GM12878 (cell line): Measurements from ENCODE around the gene LCP1. TPM values are rescaled to one million over a fixed set of nuclear protein-coding genes. Genes with fewer than 3 reads are reported as not detected.

ENCODE experiments used
- ATAC-seq: fragments of 200-7000 bp; cut with Tn5 transposase; 3 replicates; pipeline ENCODE4 v1.9.1; 2020; ENCODE audit warnings: mild to moderate bottlenecking, moderate library complexity
- BruUV-seq: library from RNA; stranded (reverse); fragments of 400-500 nt; replicated peaks from 2 replicates; lab custom pipeline; 2021; lab: Mats Ljungman, UMichigan
- CTCF ChIA-PET: fragments of 300-600 bp; sonication (Branson Sonifier 250); formaldehyde crosslinking; extraction: SDS; loops from one replicate; lab custom pipeline; 2021; ENCODE audit warnings: inconsistent platforms; lab: Yijun Ruan, JAX
- POLR2A ChIA-PET: fragments of 350-600 bp; formaldehyde crosslinking; extraction: SDS; loops from one replicate; lab custom pipeline; 2021; ENCODE audit warnings: inconsistent platforms; lab: Charles Lee
- RAD21 ChIA-PET: fragments of 300-600 bp; sonication (Branson Sonifier 250); formaldehyde crosslinking; loops from one replicate; lab custom pipeline; 2023; ENCODE audit warnings: antibody characterized with exemption; ENCODE audit not compliant: unreplicated experiment; lab: Charles Lee
- SMC1A ChIA-PET: fragments of 300-600 bp; sonication (Branson Sonifier 250); formaldehyde crosslinking; loops from one replicate; lab custom pipeline; 2023; ENCODE audit not compliant: unreplicated experiment, uncharacterized antibody; lab: Charles Lee
- DNase-seq: peaks from one replicate; pipeline ENCODE4 v3.0.0-alpha.2; 2011; ENCODE audit warnings: low read depth, low spot score
- FAIRE-seq: peaks from 3 replicates; lab custom pipeline; 2011; peaks lifted over from hg19 to GRCh38; lab: Jason Lieb, UNC
- H2AFZ ChIP-seq: 2 replicates; pipeline ENCODE4 v1.6.0; 2011; ENCODE audit warnings: low read depth, low read length, control low read depth; ENCODE audit not compliant: control insufficient read depth
- H3K27ac ChIP-seq: 2 replicates; pipeline ENCODE4 v1.5.1; 2011; ENCODE audit warnings: control low read depth; ENCODE audit not compliant: control insufficient read depth, insufficient read depth
- H3K27me3 ChIP-seq, 2 experiments: replicated peaks in 1 of 2; 2 replicates each; pipeline versions ENCODE4 v1.6.0 to v1.6.1; 2011; ENCODE audit warnings: low read length in 1 of 2; ENCODE audit not compliant: control insufficient read depth in 2 of 2, insufficient read depth in 2 of 2
- H3K36me3 ChIP-seq, 2 experiments: 2 replicates each; pipeline ENCODE4 v1.5.1; 2011; ENCODE audit warnings: low read length in 1 of 2; ENCODE audit not compliant: control insufficient read depth in 2 of 2, insufficient read depth in 2 of 2
- H3K4me1 ChIP-seq: 2 replicates; pipeline ENCODE4 v1.6.1; 2011; ENCODE audit warnings: mild to moderate bottlenecking, low read length, moderate library complexity, mixed read lengths; ENCODE audit not compliant: control insufficient read depth, insufficient read depth
- H3K4me2 ChIP-seq: 2 replicates; pipeline ENCODE4 v1.6.0; 2011; ENCODE audit warnings: control low read depth; ENCODE audit not compliant: control insufficient read depth, insufficient read depth
- H3K4me3 ChIP-seq: fragments of 200-600 bp; sonication (generic); 2 replicates; pipeline ENCODE4 v1.5.1; 2016
- H3K79me2 ChIP-seq: 2 replicates; pipeline ENCODE4 v1.6.0; 2011; ENCODE audit warnings: low read length; ENCODE audit not compliant: control insufficient read depth, insufficient read depth
- H3K9ac ChIP-seq: 2 replicates; pipeline ENCODE4 v1.8.0; 2011; ENCODE audit warnings: low read length, control low read depth, mixed read lengths; ENCODE audit not compliant: control insufficient read depth, insufficient read depth
- H3K9me3 ChIP-seq: replicated peaks from 3 replicates; pipeline ENCODE4 v1.5.1; 2011; ENCODE audit warnings: mild to moderate bottlenecking, low read length; ENCODE audit not compliant: control insufficient read depth, insufficient read depth
- H4K20me1 ChIP-seq: 2 replicates; pipeline ENCODE4 v1.6.0; 2011; ENCODE audit not compliant: control insufficient read depth, insufficient read depth
- BCL11A ChIP-seq: IDR thresholded peaks from 2 replicates; pipeline ENCODE4 v1.6.1; 2011; ENCODE audit warnings: low read depth, low read length
- GATAD2B ChIP-seq: fragments of 450-650 bp; conservative IDR thresholded peaks from 2 replicates; pipeline ENCODE4 v1.6.1; 2017; ENCODE audit warnings: low read depth, mild to moderate bottlenecking, moderate library complexity
- JUND ChIP-seq: IDR thresholded peaks from 2 replicates; pipeline ENCODE4 v1.6.1; 2012; ENCODE audit warnings: low read depth, mild to moderate bottlenecking, low read length, improper control_type of control experiment, moderate library complexity
- MLLT1 ChIP-seq: fragments of 450-650 bp; IDR thresholded peaks from 2 replicates; pipeline ENCODE4 v1.6.1; 2016; ENCODE audit warnings: mild to moderate bottlenecking
- NBN ChIP-seq: fragments of 450-650 bp; IDR thresholded peaks from 2 replicates; pipeline ENCODE4 v1.6.1; 2016
- NFIC ChIP-seq: IDR thresholded peaks from 2 replicates; pipeline ENCODE4 v1.6.1; 2012; ENCODE audit warnings: low read depth, mild to moderate bottlenecking, inconsistent platforms, low read length, moderate library complexity
- PML ChIP-seq: IDR thresholded peaks from 2 replicates; pipeline ENCODE4 v1.6.1; 2012; ENCODE audit warnings: low read length, inconsistent platforms
- POLR2AphosphoS5 ChIP-seq: IDR thresholded peaks from 2 replicates; pipeline ENCODE4 v1.6.1; 2011; ENCODE audit warnings: mild to moderate bottlenecking, low read length, inconsistent platforms
- POU2F2 ChIP-seq: IDR thresholded peaks from 3 replicates; pipeline ENCODE4 v1.6.1; 2011; ENCODE audit warnings: low read depth, mild to moderate bottlenecking, low read length, borderline replicate concordance
- RB1 ChIP-seq: fragments of 450-650 bp; formaldehyde crosslinking; IDR thresholded peaks from 2 replicates; pipeline ENCODE4 v1.6.1; 2017; ENCODE audit warnings: mild to moderate bottlenecking, borderline replicate concordance
- STAT1 ChIP-seq: fragments of 450-650 bp; conservative IDR thresholded peaks from 2 replicates; pipeline ENCODE4 v1.6.1; 2014; ENCODE audit warnings: antibody characterized with exemption, mild to moderate bottlenecking
- WGBS: methylation state at CpG from one replicate; pipeline ENCODE4 v1.1.6; 2016; ENCODE audit warnings: low lambda C conversion rate; ENCODE audit not compliant: insufficient replicate concordance, insufficient coverage; ENCODE audit errors: missing lambda C conversion rate; 5-methylcytosine and 5-hydroxymethylcytosine counted together
- in situ Hi-C: fragments of 300-500 bp; cut with MboI; formaldehyde crosslinking; loops from 9 replicates; pipeline ENCODE4 v1.14.3; 2018; ENCODE audit warnings: mixed read lengths
- intact Hi-C: fragments of 100-400 bp; cut with micrococcal nuclease; formaldehyde crosslinking; loops from one replicate; pipeline ENCODE4 v1.14.2; 2022; ENCODE audit not compliant: unreplicated experiment
- polyA plus RNA-seq, 11 experiments: library from polyadenylated mRNA; depleted of rRNA in 4 of 11; unstranded in 6 of 11; stranded (reverse) in 5 of 11; fragments of >200 nt; fragmentation: Nextera tagmentation in 4 of 11; fragmentation: Illumina TruSeq in 1 of 11; extraction: Ambion mirVana in 4 of 11; extraction: Trizol in 1 of 11; gene quantifications; 1 replicate in 1 of 11; 2 replicates in 10 of 11; pipeline versions ENCODE4 v1.2.1 to v1.2.3, GENCODE V29; 2011 to 2016; ENCODE audit warnings: inconsistent platforms in 2 of 11, missing spikeins in 2 of 11, low read depth in 1 of 11
- total RNA-seq, 4 experiments: library from RNA; depleted of rRNA in 3 of 4; stranded (reverse); fragments of >200 nt in 3 of 4; fragmentation: Illumina TruSeq in 1 of 4; extraction: Trizol in 1 of 4; gene quantifications; 2 replicates each; pipeline versions ENCODE4 v1.2.1 to v1.2.3, GENCODE V29; 2013 to 2021
- TF ChIP-seq, protein P1 (sequence below): fragments of 450-650 bp; IDR thresholded peaks from 2 replicates; pipeline ENCODE4 v1.6.1; 2017; ENCODE audit warnings: low read depth, mild to moderate bottlenecking, moderate library complexity

LCP1 gene
- total and polyA plus RNA-seq, 10 of the 15 experiments (the other 5 are each of a cell fraction or from before 2014, with no cell fraction given), result 775 to 2,201 (median 1,556) TPM

DNA sequence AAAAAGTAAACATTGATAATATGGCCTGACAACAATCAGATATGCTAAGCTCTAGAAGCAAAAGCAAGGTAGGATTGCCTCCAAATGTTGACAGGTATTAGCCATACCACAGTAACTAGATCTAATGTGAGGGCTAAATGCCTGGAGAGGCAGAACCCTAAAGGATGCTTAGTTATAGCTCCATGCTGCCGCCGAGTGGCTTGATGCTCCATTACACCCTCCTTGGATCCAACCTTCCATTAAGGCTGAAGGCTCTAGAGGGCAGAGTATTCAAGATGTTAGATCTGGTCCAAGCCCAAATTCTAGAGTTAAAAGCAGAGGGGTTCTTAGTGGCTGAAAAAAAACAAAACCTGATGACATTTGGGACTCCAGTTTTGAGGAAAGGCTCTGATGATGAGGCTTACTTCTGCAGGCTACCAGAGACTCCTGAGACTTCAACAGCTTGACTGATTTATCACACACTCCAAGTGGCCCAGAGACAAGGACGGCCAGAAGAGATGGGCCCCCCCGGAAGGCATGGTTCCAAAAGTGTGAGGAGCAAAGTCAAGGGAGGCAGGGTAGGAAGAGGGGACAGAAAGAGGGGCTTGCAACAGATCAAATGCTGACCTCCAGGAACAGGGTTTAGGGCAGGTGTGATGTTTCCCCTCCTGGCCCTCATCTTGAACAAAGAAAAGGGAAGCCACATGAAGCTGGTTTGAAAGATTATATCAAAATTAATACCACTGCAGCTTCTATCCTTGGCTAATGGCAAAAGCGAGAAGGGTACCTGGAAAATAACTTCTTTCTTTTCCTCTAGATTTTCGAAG, 55.2 kb downstream of the LCP1 start (continued):
- TF ChIP-seq GATAD2B, result no peak
- no peak for TF ChIP-seq BCL11A
- TF ChIP-seq JUND, result no peak
- TF ChIP-seq NBN, result no peak
- TF ChIP-seq RB1, result 0 out of 2 replicates have a peak, but pooled peaks have one; percentile 22
- TF ChIP-seq, all 136 proteins: peak for 16

GRCh38 chr13:46126056-46126455, 55.9 kb downstream of the LCP1 start:
- Histone ChIP-seq H3K4me2 (no peak overlapping the region), H3K36me3 (peaks cover 27 to 29% of the 10 kb centered on the region in 2 experiments), H3K27me3 (no peaks in the 10 kb centered on the region), H4K20me1 (no peaks in the 10 kb centered on the region), H3K4me3 (no peak overlapping the region), H3K79me2 (no peaks in the 10 kb centered on the region), H3K4me1 (no peaks in the 10 kb centered on the region), H3K9me3 (no peaks in the 10 kb centered on the region), H3K27ac (no peak overlapping the region), H3K9ac (no peak overlapping the region), H2AFZ (no peak overlapping the region)
- ChIA-PET CTCF (interaction anchor here (0.6 to 4.9 kb wide), 29 partner anchors 8 to 503 kb away, joined by 3 to 25 read pairs (median 4); no protein-coding TSS in a partner anchor), POLR2A (interaction anchor here (0.5 to 0.9 kb wide), 4 partner anchors 34 to 709 kb away, joined by 3 to 5 read pairs (median 3); no protein-coding TSS in a partner anchor), RAD21 (interaction anchor here (0.9 to 3.2 kb wide), 8 partner anchors 10 to 319 kb away, joined by 3 to 15 read pairs (median 4); partner anchors contain the start of gene LCP1), SMC1A (interaction anchor here (0.5 to 1.9 kb wide), 21 partner anchors 9 to 318 kb away, joined by 3 to 9 read pairs (median 3); partner anchors contain the start of gene LCP1)
- 50% methylated on average over 2 of the region's 2 CpGs for WGBS
- TSS peak; percentile 80 for BruUV-seq
- FAIRE-seq, result no peak
- no peak for DNase-seq
- intact Hi-C loops (loop anchor here (5.0 kb wide), 2 partner anchors 74 to 499 kb away; partner anchors contain the start of gene ZC3H13), in situ Hi-C loops (no loop called here)
- TF ChIP-seq POLR2AphosphoS5, result peak; percentile 53
- TF ChIP-seq, protein P1, sequence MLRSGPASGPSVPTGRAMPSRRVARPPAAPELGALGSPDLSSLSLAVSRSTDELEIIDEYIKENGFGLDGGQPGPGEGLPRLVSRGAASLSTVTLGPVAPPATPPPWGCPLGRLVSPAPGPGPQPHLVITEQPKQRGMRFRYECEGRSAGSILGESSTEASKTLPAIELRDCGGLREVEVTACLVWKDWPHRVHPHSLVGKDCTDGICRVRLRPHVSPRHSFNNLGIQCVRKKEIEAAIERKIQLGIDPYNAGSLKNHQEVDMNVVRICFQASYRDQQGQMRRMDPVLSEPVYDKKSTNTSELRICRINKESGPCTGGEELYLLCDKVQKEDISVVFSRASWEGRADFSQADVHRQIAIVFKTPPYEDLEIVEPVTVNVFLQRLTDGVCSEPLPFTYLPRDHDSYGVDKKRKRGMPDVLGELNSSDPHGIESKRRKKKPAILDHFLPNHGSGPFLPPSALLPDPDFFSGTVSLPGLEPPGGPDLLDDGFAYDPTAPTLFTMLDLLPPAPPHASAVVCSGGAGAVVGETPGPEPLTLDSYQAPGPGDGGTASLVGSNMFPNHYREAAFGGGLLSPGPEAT, result no peak
- TF ChIP-seq MLLT1, result no peak
- TF ChIP-seq STAT1, result no peak
- peak; percentile 0; the same call in 1 of the 2 replicates for TF ChIP-seq PML
- no peak for TF ChIP-seq NFIC
- TF ChIP-seq POU2F2, result no peak
- ATAC-seq, result no peak
